HG03520 (cell line): ENCODE measurements around the gene SNED1.
A peak's percentile ranks its signal among the peaks of the same experiment; 100 is the strongest.

ENCODE experiments used
- ATAC-seq: cut with Tn5 transposase; IDR thresholded peaks from one replicate; pipeline ENCODE4 v1.9.1; 2021; ENCODE audit warnings: mild to moderate bottlenecking, moderate library complexity; ENCODE audit not compliant: unreplicated experiment

Gene SNED1

GRCh38 chr2:241020629-241021190 is 22.3 kb downstream of the SNED1 start:
- no peak for ATAC-seq

- no peak for ATAC-seq
Observed at GRCh38 chr2:241025639-241026038, 27.2 kb downstream of the SNED1 start.

- no peak for ATAC-seq
Observed at GRCh38 chr2:241029599-241030332, 31.3 kb downstream of the SNED1 start.

DNA sequence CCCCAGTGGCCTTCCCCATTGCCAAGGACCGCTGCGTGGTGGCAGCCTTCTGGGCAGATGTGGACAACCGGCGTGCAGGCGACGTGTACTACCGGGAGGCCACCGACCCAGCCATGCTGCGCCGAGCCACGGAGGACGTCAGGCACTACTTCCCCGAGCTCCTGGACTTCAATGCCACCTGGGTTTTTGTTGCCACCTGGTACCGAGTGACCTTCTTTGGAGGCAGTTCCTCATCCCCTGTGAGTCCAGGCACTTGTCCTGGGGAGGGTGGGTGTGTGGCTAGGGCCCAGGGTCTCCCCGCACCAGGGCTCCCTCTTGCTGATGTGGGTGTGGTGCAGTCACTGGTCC is 31.9 kb downstream of the SNED1 start:
- no peak for ATAC-seq

- ATAC-seq: no peak
Observed at GRCh38 chr2:241030883-241031282, 32.5 kb downstream of the SNED1 start.

- ATAC-seq: no peak
Observed at GRCh38 chr2:241031436-241032165, 33.2 kb downstream of the SNED1 start.

DNA sequence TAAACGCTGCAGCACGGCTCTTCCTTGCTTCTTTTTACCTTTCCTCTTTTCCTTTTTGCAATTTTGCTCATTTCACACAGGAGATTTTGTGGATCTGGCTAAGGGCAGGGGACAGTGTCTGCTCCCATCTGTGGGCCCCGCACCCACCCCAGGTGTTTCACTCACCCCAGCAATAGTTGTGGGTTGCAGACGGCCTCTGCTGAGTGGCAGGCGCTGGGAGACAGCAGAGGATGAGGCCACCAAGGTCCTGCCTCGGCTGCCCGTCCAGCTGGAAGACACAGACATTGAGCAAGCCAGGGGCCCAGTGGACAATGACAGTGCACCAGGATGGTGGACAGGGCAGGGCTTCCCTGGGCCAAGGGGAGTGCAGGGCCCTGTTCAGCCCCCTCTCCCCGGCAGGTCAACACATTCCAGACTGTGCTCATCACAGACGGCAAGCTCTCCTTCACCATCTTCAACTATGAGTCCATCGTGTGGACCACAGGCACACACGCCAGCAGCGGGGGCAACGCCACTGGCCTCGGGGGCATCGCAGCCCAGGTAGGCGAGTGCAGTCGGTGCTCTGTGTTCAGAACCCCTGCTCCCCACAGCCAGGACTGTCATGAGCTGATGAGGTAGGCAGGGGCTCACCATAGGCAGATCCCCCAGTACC is 35.0 kb downstream of the SNED1 start:
- no peak for ATAC-seq

GRCh38 chr2:241033994-241034393 is 35.6 kb downstream of the SNED1 start:
- ATAC-seq: no peak

- no peak for ATAC-seq
Observed at GRCh38 chr2:241034490-241035141, 36.2 kb downstream of the SNED1 start.

- no peak for ATAC-seq
Observed at GRCh38 chr2:241035142-241035817, 36.9 kb downstream of the SNED1 start.

DNA sequence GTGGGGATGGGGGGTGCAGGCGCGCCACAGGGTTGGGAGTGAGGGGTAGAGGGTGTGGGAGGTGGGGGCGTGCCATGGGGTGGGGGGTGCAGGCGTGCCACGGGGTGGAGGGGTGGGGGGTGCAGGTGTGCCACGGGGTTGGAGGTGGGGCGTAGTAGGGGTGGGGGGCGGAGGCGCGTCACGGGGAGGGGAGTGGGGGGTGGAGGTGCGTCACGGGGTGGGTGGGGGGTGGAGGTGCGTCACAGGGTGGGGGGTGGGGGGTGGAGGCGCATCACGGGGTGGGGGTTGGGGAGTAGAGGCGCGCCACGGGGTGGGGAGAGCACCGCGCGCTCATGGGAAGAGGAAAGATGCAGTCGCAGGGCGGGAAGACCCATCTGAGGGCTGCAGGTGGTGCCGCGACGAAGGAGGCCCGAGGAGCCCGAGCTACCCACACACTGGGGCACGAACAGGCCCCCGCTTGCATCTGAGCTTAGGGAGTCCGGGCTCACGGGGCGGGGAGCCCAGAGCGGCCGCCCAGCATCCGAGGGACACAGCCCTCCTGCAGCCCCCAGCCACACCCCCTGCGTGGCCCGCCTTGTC is 37.5 kb downstream of the SNED1 start:
- ATAC-seq: peak; percentile 5

DNA sequence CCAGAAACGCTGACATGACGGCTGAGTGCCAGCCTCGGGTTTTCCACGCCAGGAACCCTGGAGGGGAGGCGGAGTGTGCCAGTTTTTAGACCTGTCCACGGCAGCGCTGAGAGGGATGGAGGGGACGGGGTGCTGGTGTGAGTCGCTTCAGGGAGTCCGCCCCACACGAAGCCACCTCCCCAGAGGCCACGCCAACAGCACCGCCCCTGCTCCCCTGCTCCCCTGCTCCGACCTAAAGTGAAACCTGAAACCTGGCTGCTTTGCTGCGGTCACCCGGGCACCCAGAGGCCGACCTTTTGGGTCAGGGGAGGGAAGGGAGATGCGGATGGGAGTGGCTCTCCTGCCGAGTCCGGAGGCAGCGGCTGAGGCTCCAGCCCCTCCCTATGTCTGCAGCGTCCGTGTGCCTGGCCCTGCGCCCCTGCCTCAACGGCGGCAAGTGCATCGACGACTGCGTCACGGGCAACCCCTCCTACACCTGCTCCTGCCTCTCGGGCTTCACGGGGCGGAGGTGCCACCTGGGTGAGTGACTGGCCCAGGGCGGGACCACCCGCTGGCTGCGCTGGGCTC is 38.1 kb downstream of the SNED1 start:
- peak; percentile 55 for ATAC-seq

GRCh38 chr2:241036964-241037421 is 38.6 kb downstream of the SNED1 start:
- peak; percentile 29 for ATAC-seq

- ATAC-seq: no peak
Observed at GRCh38 chr2:241037498-241037897, 39.1 kb downstream of the SNED1 start.

- ATAC-seq: no peak
Observed at GRCh38 chr2:241038374-241039180, 40.2 kb downstream of the SNED1 start.

GRCh38 chr2:241039416-241039815 is 41.0 kb downstream of the SNED1 start:
- no peak for ATAC-seq

- ATAC-seq: no peak
Observed at GRCh38 chr2:241040081-241040803, 41.8 kb downstream of the SNED1 start.

GRCh38 chr2:241041589-241042158 is 43.3 kb downstream of the SNED1 start:
- peak; percentile 56 for ATAC-seq
